ENCODE data around the gene RAB27A. TPM values are rescaled to one million over a fixed set of nuclear protein-coding genes. Genes with fewer than 3 reads are reported as not detected.
"Not testable (repeated sequence)": the region's sequence is repeated elsewhere in the genome, so short reads cannot be mapped to it uniquely, and the experiment has no call there.

RAB27A gene
- total RNA-seq, result 12.8 TPM

DNA sequence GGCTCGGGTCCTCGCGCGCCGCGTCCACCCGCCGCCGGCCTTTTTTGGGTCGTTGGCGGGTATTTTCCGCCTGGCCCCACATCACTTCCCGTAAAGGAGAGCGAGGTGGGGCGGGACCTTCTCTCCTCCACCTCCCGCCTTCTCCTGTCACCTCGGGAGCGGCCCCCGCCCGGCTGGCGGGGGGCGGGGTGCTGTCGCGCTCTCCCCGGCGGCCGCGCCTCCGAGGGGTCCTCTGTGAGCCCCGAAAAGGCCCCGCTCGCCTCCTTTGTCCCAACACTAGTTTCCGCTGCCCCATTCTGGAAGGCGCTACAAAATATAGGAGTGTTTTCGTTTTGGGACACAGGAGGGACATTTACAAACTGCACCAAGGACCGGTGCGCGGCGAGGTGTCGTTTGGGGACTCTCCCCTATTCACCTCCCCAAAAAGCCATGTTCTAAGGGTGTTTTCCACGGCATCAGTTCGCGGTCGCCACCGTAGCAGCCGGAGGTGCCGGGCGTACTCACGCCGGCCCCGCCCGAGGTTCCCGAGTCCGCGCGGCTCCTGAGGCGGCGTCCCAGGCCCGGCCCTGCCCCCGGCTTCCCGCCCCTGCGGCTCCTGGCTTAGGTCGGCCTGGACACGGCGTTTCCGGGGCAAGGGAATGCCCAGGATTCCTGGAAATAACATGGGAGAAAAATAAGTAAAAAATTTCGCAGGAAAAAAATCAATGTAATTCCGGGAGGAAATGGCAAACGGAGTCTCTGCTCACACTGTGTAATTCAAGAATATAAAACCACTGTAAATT, at the start of gene RAB27A:
Gene RAB27A (minus strand): TSS at position 68 of the 782 bp plus-strand sequence. CDS start 54,879 bp downstream, outside the sequence.
- DNase-seq (ENCODE audit: low spot score), result peak; percentile 60

DNA sequence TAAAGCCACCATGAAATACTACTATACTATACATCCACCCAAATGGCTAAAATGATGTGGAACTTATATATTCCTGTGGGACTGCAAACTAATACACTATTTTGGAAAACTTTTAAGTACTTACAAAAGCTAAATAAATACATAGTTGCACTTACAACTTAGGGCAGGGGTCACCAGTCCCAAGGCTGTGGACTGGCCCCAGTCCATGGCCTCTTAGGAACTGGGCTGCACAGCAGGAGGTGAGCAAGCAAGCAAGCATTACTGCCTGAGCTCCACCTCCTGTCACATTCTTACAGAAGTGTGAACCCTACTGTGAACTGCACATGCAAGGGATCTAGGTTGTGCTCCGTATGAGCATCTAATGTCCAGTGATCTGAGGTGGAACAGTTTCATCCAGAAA, 47.5 kb upstream of the RAB27A start:
- no peak for DNase-seq (ENCODE audit: low spot score)

DNA sequence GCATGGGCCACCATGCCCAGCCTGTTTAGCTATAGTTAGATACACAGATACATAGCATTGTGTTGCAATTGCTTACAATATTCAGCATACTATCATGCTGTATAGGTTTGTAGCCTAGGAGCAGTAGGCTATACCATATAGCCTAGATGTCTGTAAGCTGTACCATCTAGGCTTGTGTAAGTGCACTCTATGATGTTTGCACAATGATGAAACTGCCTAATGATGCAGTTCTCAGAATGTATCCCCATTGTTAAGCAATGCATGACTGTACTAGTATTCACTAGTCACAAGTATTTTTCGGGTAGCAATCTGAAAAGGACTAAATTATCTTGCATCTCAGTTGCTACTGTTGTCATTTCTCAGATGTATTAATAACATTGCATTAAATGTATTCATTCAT, 45.4 kb upstream of the RAB27A start:
- no peak for DNase-seq (ENCODE audit: low spot score)

DNA sequence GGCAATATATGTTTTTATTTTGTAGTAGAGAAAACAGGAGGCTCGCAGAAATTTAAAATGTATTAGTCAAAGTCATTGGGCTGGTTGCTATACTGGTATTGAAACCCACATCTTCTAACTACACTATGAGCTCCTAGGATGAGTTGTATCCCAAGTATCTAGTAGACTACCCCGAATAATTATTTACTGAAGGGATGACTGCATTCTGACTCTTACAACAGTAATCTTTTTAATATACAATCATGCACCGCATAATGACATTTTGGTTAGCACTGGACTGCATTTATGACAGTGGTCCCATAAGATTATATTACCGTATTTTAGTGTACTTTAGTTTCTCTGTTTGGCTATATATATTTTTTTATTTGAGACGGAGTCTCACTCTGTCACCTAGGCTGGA, 44.8 kb upstream of the RAB27A start:
- no peak for DNase-seq (ENCODE audit: low spot score)

DNA sequence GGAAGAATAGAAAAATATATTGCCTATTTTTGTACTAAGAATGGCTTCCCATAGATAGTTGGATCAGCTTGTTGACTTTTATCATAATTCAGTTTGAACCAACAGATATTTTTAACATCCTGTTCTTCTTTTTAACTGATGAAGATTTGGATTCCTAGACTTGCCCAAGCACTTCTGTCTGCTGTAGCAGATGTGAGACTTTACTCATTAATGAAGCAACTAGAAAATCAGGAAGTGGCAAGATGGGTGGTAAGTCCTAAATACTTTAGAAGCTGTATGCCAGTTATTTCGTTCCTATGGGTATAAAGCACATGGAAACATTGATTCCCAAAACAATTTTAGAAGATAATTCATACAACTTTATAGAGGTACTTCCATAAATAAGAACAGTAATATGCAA, 37.8 kb upstream of the RAB27A start:
- DNase-seq (ENCODE audit: low spot score), result no peak

DNA sequence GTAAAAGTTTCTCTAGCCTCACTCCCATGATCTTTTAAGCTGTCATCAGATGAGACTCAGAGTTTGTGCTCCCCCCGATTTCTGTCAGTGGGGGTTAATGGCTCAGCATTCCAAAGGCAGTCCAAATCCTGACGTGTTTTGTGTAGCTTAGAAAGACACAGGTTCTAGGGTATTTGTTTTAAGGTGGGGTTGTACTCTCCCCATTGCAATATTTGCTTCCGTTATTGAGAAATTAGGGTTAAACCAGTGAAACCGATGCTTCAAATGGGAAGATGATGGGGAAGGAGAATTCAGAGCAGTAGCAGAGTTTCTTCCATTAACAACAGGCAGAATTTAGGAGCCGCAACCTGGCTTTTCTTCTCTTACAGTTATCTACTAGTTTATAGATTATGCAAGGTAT, 32.9 kb upstream of the RAB27A start:
- DNase-seq (ENCODE audit: low spot score), result no peak

DNA sequence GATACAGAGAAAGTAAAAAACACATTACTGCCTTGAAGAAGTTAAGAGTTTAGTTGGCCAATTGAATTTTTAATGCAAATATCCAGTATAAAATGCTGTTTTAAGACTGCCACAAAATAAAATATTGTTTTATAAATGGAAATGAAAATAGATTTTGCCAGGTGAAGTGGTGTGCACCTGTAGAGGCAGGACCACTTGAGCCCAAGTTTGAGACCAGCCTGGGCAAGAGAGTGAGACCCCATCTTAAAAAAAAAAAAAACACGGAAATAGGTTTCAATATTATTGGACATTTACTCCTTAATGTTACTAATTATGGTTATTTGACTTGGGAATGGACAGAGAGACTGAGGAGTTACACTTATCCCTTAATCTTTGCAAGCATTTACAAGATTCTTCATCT, 31.4 kb upstream of the RAB27A start:
- no peak for DNase-seq (ENCODE audit: low spot score)

DNA sequence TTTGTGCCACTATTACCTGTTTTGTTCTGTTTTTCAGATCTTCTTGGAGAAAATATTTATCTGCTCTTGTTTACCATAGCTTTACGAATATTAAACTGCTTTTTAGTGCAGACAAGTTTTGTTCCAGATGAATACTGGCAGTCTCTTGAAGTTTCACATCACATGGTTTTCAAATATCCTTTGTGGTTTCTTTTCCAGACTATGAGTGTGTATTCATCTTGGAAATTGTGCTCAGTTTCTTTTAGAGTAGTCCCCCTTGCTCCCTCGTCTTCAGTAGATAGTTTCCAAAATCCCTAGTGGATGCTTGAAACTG, 30.6 kb upstream of the RAB27A start:
- DNase-seq (ENCODE audit: low spot score), result no peak

DNA sequence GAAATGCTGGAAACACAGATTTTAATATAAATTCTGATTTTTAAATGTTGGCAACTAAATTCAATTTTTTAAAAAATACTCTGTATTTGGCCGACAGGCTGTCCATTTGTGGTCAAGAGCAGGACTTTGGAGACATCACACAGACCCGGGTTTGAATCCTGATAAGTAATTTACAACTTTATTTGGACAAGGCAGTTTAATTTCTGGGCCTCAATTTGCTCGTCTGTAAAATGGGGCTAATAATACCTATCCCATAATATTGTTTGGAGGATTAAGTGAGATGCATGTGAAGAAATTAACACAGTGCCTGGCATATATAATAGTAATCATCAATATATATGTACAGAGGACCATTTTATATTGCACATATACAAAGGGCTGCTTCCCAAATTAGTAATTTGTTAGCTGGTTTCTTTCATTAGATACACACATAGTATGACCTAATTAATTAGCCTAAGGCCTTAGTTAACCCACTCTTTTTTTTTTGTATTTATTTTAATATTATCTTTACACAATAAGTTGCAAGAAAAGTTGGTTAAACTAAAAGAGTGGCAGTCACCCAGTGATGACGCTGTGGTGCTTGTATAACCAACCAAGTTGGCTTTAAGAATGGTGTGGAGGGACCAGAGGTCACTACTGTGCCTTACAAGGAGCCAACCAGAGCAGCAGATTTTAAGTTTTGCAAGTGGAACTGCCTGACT, 30.1 kb upstream of the RAB27A start:
- DNase-seq (ENCODE audit: low spot score), result peak; percentile 19

DNA sequence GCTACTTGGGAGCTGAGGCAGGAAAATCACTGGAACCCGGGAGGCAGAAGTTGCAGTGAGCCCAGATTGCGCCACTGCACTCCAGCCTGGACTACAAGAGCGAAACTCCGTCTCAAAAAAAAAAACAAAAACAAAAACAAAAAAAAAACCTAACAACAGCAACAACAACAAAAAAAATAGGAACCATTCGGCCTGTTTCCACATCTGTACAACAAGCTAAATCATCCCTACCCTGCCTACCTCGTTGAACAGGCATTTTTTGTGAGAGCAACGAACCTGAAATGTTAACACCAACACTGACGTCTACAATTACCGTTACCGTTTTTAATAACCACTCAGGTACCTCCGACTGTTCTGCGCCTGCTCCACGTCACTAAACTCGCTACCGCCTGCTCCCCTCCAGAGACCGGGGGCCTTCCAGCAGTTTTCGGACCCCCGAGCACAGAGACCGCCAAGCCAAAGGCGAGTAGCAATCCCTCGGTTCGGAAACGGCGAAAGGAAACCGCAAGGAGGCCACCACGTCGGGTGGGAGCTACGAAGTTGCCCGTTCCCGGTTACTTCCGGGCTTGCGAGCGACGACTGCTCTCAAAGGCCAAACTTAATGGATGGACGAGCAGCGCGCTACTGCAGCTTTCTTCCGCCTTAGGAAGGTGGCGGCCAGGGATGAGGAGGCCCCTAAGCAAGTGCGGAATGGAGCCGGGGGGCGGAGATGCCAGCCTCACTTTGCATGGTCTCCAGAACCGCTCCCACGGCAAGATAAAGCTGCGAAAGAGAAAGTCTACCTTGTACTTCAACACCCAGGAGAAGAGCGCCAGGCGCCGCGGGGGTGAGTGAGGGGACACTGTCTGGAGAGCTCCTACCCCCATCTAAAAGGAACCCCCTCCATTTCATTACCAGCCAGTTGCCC, 29.2 kb upstream of the RAB27A start, which contains the start of the genes PIGB and PIGBOS1:
Gene PIGB (plus strand): TSS at position 635 of the 907 bp plus-strand sequence. CDS start 29 bp downstream, at position 664.
Gene PIGBOS1 (minus strand): TSS at position 536 of the 907 bp plus-strand sequence. CDS start 1,331 bp downstream, outside the sequence.
- peak; percentile 88 for DNase-seq (ENCODE audit: low spot score)

DNA sequence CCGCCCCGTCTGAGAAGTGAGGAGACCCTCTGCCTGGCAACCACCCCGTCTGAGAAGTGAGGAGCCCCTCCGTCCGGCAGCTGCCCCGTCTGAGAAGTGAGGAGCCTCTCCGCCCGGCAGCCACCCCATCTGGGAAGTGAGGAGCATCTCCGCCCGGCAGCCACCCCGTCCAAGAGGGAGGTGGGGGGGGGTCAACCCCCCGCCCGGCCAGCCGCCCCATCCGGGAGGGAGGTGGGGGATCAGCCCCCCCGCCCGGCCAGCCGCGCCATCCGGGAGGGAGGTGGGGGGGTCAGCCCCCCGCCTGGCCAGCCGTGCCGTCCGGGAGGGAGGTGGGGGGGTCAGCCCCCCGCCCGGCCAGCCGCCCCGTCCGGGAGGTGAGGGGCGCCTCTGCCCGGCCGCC, 13.2 kb upstream of the RAB27A start:
- DNase-seq (ENCODE audit: low spot score), result not testable (repeated sequence)

DNA sequence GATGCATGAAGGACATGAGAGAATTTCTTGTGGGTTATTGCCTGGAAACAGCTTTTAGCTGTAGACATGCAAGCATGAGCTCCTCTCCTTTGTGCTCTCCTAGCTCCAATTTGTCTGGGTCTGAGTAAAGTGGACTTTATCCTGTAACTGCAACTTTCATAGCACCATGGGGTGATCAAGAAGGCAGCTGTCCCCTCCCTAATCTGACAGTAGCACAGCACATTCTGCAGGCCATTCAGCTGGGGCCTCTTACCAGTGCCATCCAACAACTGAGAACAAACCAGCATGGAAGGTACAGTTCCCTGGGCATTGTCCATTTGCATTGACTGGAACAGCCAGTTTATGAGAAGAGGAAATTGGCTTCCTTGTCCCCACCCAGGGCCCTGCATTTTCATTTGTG, 7.7 kb upstream of the RAB27A start:
- no peak for DNase-seq (ENCODE audit: low spot score)

DNA sequence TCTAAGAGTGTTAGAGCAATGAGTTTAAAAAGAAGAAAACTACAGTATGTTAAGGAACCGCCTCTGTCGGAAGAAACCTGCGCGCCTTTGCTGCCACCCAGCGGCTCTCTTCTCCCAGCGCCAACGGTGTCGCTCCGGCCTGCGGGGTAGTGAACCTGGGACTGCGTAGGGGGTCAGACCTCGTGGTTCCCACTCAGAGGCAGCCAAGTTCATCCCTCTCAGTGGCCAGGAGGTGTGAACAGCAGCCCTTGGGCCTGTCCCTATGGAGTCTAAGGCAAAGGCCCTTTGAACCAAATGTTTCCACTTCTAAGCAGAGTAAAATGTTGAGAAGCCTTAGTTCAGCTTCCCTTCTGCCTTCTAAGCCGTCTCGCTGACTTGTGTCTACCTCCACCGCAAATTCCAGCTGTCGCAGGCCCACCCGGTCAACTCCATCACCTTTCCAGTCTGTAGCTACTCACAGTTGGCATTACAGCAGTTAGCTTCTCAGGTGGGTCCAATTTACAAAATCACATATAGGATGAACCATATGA, 980 bp upstream of the RAB27A start:
- peak; percentile 87 for DNase-seq (ENCODE audit: low spot score)

DNA sequence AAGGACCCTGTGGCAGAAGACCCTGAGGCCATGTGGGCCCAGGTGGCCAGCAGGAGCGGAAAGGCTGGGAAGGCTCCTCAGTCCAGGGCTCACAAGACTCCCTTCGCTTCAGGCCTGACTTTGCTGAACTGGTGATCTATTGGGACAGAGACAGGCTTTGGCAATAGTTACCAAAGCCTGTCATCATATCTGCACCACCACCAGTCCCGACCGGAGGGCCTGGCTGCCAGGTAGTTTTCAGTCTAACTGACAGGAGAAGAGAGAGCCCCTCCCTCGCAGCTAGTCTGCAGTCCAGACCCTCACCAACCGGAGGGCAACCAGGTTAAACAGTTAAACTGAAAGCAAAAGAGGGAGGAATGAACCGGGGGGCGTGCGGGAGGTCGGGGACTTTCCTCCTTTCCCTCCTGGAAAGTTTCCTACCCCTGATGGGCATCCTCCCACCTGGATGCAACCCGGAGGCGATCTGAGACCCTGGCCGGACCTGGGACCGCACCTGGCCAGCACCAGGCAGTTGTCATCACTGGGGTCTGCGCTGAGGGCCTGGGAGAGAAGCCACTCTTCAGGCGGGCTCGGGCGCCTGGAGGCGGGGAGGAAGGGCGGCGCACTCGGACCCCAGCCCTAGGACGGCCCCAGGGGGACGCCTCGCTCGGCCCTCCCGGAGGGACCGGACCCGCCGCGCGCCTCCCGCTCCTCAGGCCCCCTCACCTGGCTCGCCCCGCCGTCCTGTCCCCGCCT, 435 bp downstream of the RAB27A start:
- DNase-seq (ENCODE audit: low spot score), result no peak

DNA sequence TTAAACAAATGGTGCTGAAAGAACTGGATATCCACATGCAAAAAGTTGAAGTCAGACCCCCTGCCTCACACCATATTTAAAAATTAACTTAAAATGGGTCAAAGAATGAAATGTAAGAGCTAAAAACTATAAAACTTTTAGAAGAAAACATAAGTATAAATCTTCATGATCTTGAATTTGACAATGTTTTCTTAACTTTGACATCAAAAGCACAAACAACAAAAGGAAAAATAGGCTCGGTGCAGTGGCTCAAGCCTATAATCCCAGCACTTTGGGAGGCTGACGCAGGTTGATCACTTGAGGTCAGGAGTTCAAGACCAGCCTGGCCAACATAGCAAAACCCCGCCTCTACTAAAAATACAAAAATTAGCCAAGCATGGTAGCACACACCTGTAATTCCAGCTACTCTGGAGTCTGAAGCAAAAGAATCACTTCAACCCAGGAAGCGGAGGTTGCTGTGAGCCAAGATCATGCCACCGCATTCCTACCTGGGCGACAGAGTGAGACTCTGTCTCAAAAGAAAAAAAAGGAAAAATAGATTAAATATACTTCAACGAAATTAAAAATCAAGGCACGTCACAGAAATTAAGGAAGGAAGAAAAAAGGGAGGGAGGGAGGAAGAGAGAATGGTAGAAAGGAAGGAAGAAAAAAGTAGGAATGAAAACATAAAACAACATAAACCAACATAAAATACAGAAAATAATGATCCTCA, 1.5 kb downstream of the RAB27A start:
- no peak for DNase-seq (ENCODE audit: low spot score)

DNA sequence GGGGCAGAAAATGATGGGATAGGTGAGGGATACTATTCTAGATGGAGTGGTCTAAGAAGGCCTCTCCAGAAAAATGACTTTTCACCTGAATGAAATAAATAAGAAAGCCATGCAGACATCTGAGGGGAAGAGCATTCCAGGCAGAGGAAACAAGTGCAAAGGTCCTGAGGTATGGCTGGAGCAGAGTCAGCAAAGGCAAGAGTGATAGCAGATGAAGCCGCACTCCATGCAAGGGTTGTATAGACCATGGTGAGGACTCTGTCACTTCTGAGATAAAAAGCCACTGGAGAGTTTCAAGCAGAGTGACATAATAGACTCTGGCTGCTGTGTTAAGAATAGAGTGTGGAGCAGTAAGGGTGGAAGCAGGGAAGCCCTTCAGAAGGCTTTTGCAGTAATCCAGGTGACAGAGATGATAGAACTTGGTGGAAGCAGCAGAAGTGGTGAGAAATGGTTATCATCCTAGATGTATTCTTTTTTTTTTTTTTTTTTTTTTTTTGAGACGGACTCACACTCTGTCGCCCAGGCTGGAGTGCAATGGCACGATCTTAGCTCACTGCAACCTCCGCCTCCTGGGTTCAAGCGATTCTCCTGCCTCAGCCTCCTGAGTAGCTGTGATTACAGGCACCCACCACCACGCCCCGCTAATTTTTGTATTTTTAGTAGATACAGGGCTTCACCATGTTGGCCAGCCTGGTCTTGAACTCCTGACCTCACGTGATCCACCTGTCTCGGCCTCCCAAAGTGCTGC, 3.0 kb downstream of the RAB27A start:
- not testable (repeated sequence) for DNase-seq (ENCODE audit: low spot score)

DNA sequence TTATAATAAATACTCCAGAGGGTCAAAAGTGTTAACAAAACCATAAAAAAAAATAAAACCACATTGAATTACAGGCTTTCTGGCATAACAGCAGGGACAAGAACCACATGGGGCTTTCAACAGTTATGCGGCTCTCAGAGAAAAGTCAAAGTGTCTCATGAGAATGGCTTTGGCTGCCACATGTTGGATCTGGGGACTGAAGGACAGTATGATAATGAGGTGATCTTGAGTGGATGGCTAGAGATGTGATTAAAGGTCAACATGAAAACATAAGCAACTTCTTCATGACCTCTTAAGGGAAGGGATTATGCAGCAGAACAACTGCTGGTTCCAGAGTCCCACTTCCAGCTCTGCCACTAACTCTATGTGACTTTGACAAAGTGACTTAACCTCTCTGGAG, 5.2 kb downstream of the RAB27A start:
- DNase-seq (ENCODE audit: low spot score), result no peak

DNA sequence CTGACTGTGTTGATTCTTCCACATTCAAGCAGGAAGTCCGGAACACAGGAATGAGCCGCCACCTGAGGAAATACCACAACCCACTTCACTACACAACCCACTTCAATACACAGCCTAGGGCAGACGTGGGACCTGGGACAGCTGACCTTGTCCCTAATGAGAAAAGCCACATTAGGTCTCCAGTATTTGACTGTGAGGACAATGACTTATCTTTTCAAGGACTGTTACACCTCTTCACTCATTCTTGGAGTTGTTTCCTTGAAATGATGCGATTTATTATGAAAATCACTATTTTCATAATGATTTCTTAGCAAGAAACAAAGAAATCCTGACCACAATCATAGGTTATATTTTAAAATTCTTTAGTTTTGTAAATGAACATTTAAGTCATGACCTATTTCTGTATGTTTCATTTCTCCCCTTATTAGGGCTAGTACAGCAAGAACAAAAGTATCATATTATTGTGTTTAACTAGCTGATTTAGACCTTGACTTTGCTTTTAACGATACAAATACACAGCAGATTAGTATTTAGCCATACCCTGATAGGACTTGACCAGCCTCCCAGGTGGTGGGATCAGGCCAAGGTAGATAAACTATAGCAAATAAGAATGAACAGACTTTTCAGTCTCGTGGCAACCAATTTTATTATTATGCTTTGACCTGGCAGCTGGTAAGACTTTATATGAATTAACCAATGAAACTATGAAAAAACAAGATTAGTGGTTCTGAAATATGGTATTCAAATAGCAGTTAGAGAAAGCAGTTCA, 6.0 kb downstream of the RAB27A start:
- DNase-seq (ENCODE audit: low spot score), result no peak

DNA sequence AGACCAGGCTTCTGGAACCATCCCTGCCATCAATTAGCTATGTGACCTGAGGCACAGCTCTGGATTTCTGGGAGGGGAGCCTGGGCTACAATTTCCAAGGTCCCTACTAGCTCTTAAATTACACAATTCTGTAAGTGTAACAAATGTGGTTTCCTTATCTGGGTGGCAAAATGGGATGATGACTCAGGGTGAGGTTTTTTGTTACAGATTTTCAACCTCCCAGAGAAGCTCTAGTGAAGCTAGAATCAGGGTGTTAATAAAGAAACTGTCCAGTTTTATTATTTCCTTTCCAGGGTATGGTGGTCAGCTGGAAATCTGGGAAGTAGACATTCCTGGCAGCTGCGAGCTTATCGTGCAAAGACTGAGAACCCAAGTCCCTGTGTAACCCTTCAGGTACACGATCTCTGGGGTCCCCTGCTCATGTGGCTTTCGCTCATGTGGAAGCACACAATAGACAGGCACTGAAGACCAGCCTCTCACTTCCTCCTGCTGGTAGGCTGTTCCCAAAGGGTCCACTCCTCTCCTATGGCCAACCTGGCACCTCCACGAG, 7.3 kb downstream of the RAB27A start:
- DNase-seq (ENCODE audit: low spot score), result no peak

Measured in mucosa of gallbladder (tissue), 1 donor.